Mucosa of descending colon (tissue), 3 donors: Measurements from ENCODE around the gene IL17B. TPM values are rescaled to one million over a fixed set of nuclear protein-coding genes. Genes with fewer than 3 reads are reported as not detected.

ENCODE experiments used
- ATAC-seq: fragments of 200-7000 bp; cut with Tn5 transposase; one replicate; pipeline ENCODE4 v1.9.1; 2020; ENCODE audit warnings: mild to moderate bottlenecking, moderate library complexity
- DNase-seq, 3 donors: peaks; one replicate each; pipeline ENCODE4 v3.0.0-alpha.2; 2020
- H3K36me3 ChIP-seq: fragments of 200-600 bp; one replicate; pipeline ENCODE4 v1.8.0; 2021; ENCODE audit warnings: low read depth, mild to moderate bottlenecking
- H3K4me1 ChIP-seq: fragments of 200-600 bp; one replicate; pipeline ENCODE4 v1.8.0; 2021; ENCODE audit warnings: low read depth, mild to moderate bottlenecking
- H3K4me3 ChIP-seq: fragments of 200-600 bp; one replicate; pipeline ENCODE4 v1.8.0; 2021; ENCODE audit warnings: mild to moderate bottlenecking
- H3K9me3 ChIP-seq: fragments of 200-600 bp; one replicate; pipeline ENCODE4 v1.8.0; 2021; ENCODE audit warnings: mild to moderate bottlenecking
- CTCF ChIP-seq: fragments of 200-600 bp; IDR thresholded peaks from one replicate; pipeline ENCODE4 v1.8.0; 2022; ENCODE audit warnings: antibody characterized with exemption, mild to moderate bottlenecking
- intact Hi-C, 2 donors: fragments of 100-400 bp; cut with DNase I in 1 of 2; cut with micrococcal nuclease in 1 of 2; formaldehyde crosslinking; loops; one replicate each; pipeline versions ENCODE4 v1.11.0 to v1.11.1; 2022; cut with DNase I, micrococcal nuclease
- total RNA-seq, 3 donors: library from RNA; stranded (reverse); fragmentation: NEBNext Ultra II Directional in 2 of 3; extraction: Animal tissue kit (Norgen Biotek cat#: 25700) in 2 of 3; gene quantifications; one replicate each; pipeline versions ENCODE4 v1.2.1 to v1.2.4, GENCODE V29; 2021 to 2023
- donor health status: DM: no; HTN: no; CAD: no; lungs with moderate emphysema.
- donor health status: DM: no; HTN: no; CAD: no.
- donor health status: DM: no; HTN: yes; CAD: no.

Gene IL17B
- total RNA-seq, 3 donors from 2014 or later, result 0.92 TPM; not detected in 2

DNA sequence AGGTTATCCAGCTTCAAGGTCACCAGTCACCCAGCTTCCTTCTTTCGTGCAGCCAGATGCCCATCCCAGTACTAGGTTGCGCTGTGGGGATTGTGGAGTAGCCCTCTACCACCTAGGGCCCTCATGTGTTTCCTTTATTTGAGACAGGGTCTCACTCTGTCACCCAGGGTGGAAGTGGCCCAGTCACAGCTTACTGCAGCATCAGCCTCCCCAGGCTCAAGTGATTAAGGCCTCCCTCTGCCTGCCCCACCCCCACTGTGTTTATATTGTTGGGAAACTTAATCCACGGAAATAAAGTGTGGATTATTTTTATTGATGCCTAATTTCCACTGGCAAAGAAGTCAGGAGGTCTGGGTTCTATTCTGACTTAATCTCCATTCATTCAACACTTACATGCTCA, 4.3 kb downstream of the IL17B start:
- DNase-seq (no peak), ATAC-seq (no peak)
- Histone ChIP-seq H3K9me3 (no peaks in the 10 kb centered on the region), H3K36me3 (no peaks in the 10 kb centered on the region), H3K4me3 (no peak overlapping the region), H3K4me1 (no peaks in the 10 kb centered on the region)
- intact Hi-C loops, result no loop called here
- no peak for TF ChIP-seq CTCF

GRCh38 chr5:149374303-149374702, 4.8 kb downstream of the IL17B start:
- no peaks in the 10 kb centered on the region for H3K4me1 ChIP-seq
- intact Hi-C loops, result no loop called here
- no peak for TF ChIP-seq CTCF
- H3K9me3 ChIP-seq, result no peaks in the 10 kb centered on the region
- H3K4me3 ChIP-seq, result no peak overlapping the region
- ATAC-seq, result no peak
- no peak for DNase-seq
- H3K36me3 ChIP-seq, result no peaks in the 10 kb centered on the region

- intact Hi-C loops, result no loop called here
- Histone ChIP-seq H3K36me3 (no peaks in the 10 kb centered on the region), H3K9me3 (no peaks in the 10 kb centered on the region), H3K4me1 (no peaks in the 10 kb centered on the region), H3K4me3 (no peak overlapping the region)
- DNase-seq (no peak), ATAC-seq (no peak)
- TF ChIP-seq CTCF, result no peak
Observed at GRCh38 chr5:149372932-149373331, 6.2 kb downstream of the IL17B start.

- Histone ChIP-seq H3K4me1 (peaks cover 5% of the 10 kb centered on the region), H3K4me3 (no peak overlapping the region), H3K9me3 (no peaks in the 10 kb centered on the region), H3K36me3 (no peaks in the 10 kb centered on the region)
- intact Hi-C loops, result no loop called here
- no peak for TF ChIP-seq CTCF
- DNase-seq (no peak), ATAC-seq (no peak)
Observed at GRCh38 chr5:149372076-149372795, 6.9 kb downstream of the IL17B start.

GRCh38 chr5:149371296-149371962, 7.7 kb downstream of the IL17B start:
- peaks cover 5% of the 10 kb centered on the region for H3K4me1 ChIP-seq
- no peaks in the 10 kb centered on the region for H3K36me3 ChIP-seq
- no peaks in the 10 kb centered on the region for H3K9me3 ChIP-seq
- TF ChIP-seq CTCF, result peak; percentile 42
- intact Hi-C loops, result loop anchor here in 1 of 2 donors (2.0 kb wide), 1 partner anchor 55 kb away; no protein-coding TSS in a partner anchor
- H3K4me3 ChIP-seq, result no peak overlapping the region
- DNase-seq (peak in 2 of 3 donors; percentile 74 to 77), ATAC-seq (peak; percentile 87)
